ENCODE measurements around the gene C7. TPM values are rescaled to one million over a fixed set of nuclear protein-coding genes. Genes with fewer than 3 reads are reported as not detected.

Gene C7
- total and polyA plus RNA-seq, 2 of the 8 experiments (the other 6 are each of a cell fraction or from before 2014, with no cell fraction given): 0.08 TPM; not detected in 1

DNA sequence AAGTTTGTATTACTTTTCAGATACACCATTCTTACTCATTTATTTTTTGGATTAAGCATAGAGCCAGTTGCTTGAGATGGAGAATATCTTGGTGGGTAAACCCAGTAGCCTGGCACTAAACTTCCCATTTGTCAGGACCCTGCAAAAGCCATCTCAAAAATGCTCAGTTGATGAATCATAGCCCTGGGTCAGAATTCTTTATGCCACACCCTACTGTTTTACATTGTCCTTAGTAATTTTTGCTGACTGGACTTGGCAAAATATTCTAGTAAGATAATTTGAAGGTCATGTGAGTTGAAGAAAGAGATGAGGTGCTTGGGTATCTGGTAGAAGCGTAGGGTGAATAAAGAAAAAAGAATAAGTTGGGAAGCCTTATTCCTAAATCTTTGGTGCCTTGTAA, 50.7 kb downstream of the C7 start (continued):
- TF ChIP-seq, protein P1, sequence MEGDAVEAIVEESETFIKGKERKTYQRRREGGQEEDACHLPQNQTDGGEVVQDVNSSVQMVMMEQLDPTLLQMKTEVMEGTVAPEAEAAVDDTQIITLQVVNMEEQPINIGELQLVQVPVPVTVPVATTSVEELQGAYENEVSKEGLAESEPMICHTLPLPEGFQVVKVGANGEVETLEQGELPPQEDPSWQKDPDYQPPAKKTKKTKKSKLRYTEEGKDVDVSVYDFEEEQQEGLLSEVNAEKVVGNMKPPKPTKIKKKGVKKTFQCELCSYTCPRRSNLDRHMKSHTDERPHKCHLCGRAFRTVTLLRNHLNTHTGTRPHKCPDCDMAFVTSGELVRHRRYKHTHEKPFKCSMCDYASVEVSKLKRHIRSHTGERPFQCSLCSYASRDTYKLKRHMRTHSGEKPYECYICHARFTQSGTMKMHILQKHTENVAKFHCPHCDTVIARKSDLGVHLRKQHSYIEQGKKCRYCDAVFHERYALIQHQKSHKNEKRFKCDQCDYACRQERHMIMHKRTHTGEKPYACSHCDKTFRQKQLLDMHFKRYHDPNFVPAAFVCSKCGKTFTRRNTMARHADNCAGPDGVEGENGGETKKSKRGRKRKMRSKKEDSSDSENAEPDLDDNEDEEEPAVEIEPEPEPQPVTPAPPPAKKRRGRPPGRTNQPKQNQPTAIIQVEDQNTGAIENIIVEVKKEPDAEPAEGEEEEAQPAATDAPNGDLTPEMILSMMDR (IDR thresholded peaks at IDR 0.05; ENCODE audit: control extremely low read depth in 1 of 3, insufficient read depth in 1 of 3, low read depth in 1 of 3, low read length in 3 of 3): no peak
